GM23338 (cell line): Measurements from ENCODE around the gene FGF9. TPM values are rescaled to one million over a fixed set of nuclear protein-coding genes. Genes with fewer than 3 reads are reported as not detected.

ENCODE experiments used
- ATAC-seq: fragments of 200-7000 bp; cut with Tn5 transposase; 3 replicates; pipeline ENCODE4 v1.9.1; 2020
- DNase-seq: peaks from one replicate; pipeline ENCODE4 v3.0.0-alpha.2; 2015; ENCODE audit warnings: low spot score
- H2AFZ ChIP-seq: fragments of 200-600 bp; sonication (generic); 2 replicates; pipeline ENCODE4 v1.8.0; 2016; ENCODE audit warnings: antibody characterized with exemption, mild to moderate bottlenecking, moderate library complexity
- H3F3A ChIP-seq: fragments of 200-600 bp; sonication (generic); replicated peaks from 2 replicates; pipeline ENCODE4 v1.8.0; 2017; ENCODE audit warnings: antibody characterized with exemption, mixed run types, low read depth
- H3K27ac ChIP-seq: fragments of 200-600 bp; sonication (generic); 2 replicates; pipeline ENCODE4 v1.6.1; 2016; ENCODE audit warnings: low read depth
- H3K27me3 ChIP-seq: fragments of 200-600 bp; sonication (generic); 2 replicates; pipeline ENCODE4 v1.8.0; 2016; ENCODE audit warnings: mild to moderate bottlenecking, mixed run types, moderate library complexity; ENCODE audit not compliant: insufficient read depth
- H3K36me3 ChIP-seq: fragments of 200-600 bp; sonication (generic); 2 replicates; pipeline ENCODE4 v1.8.0; 2016; ENCODE audit warnings: mild to moderate bottlenecking; ENCODE audit not compliant: insufficient read depth
- H3K4me1 ChIP-seq: fragments of 200-600 bp; sonication (generic); 2 replicates; pipeline ENCODE4 v1.8.0; 2016; ENCODE audit warnings: mild to moderate bottlenecking, moderate library complexity; ENCODE audit not compliant: insufficient read depth
- H3K4me2 ChIP-seq: fragments of 200-600 bp; sonication (generic); 2 replicates; pipeline ENCODE4 v1.7.1; 2017; ENCODE audit warnings: mixed run types
- H3K4me3 ChIP-seq: fragments of 200-600 bp; sonication (generic); 2 replicates; pipeline ENCODE4 v1.6.1; 2016; ENCODE audit warnings: mixed run types
- H3K79me2 ChIP-seq: fragments of 200-600 bp; sonication (generic); replicated peaks from 2 replicates; pipeline ENCODE4 v1.8.0; 2017; ENCODE audit warnings: mild to moderate bottlenecking; ENCODE audit not compliant: insufficient read depth
- H3K9me2 ChIP-seq: fragments of 200-600 bp; sonication (generic); 2 replicates; pipeline ENCODE4 v1.8.0; 2017; ENCODE audit not compliant: insufficient read depth
- H4K20me1 ChIP-seq: fragments of 200-600 bp; sonication (generic); replicated peaks from 2 replicates; pipeline ENCODE4 v1.8.0; 2017; ENCODE audit warnings: mild to moderate bottlenecking; ENCODE audit not compliant: insufficient read depth
- H3K27ac Mint-ChIP-seq: 2 replicates; pipeline ENCODE4 v1.8.0; 2020; ENCODE audit warnings: inconsistent platforms, mild to moderate bottlenecking, moderate library complexity, mixed read lengths
- H3K27me3 Mint-ChIP-seq: 3 replicates; pipeline ENCODE4 v1.8.0; 2022; ENCODE audit warnings: low read depth, mild to moderate bottlenecking, moderate library complexity, mixed read lengths, inconsistent platforms; ENCODE audit not compliant: insufficient read depth, poor library complexity
- H3K36me3 Mint-ChIP-seq: 3 replicates; pipeline ENCODE4 v1.8.0; 2021; ENCODE audit warnings: low read depth, mild to moderate bottlenecking, inconsistent platforms, moderate library complexity, mixed read lengths
- H3K4me1 Mint-ChIP-seq: 3 replicates; pipeline ENCODE4 v1.8.0; 2020; ENCODE audit warnings: mild to moderate bottlenecking, inconsistent platforms, mixed read lengths
- H3K4me3 Mint-ChIP-seq: 3 replicates; pipeline ENCODE4 v1.8.0; 2021; ENCODE audit warnings: moderate library complexity, mild to moderate bottlenecking, inconsistent platforms, mixed read lengths
- H3K9me3 Mint-ChIP-seq: 3 replicates; pipeline ENCODE4 v1.8.0; 2020; ENCODE audit warnings: moderate library complexity, mild to moderate bottlenecking, inconsistent platforms, mixed read lengths
- EZH2 ChIP-seq: fragments of 200-600 bp; sonication (generic); IDR thresholded peaks from one replicate; pipeline ENCODE4 v1.8.0; 2017; ENCODE audit warnings: antibody characterized with exemption, mild to moderate bottlenecking, low read depth; ENCODE audit not compliant: unreplicated experiment
- EZH2phosphoT487 ChIP-seq: fragments of 200-600 bp; sonication (generic); IDR thresholded peaks from one replicate; pipeline ENCODE4 v1.8.1; 2018; ENCODE audit warnings: antibody characterized with exemption; ENCODE audit not compliant: unreplicated experiment
- JUNB ChIP-seq: IDR thresholded peaks from one replicate; pipeline ENCODE4 v1.6.1; 2016; ENCODE audit warnings: antibody characterized with exemption; ENCODE audit not compliant: unreplicated experiment
- POLR2AphosphoS5 ChIP-seq: IDR thresholded peaks from 2 replicates; pipeline ENCODE4 v1.6.1; 2016; ENCODE audit warnings: antibody characterized with exemption, low read depth
- ZNF331 ChIP-seq: fragments of 250-450 bp; sonication (Bioruptor Pico); IDR thresholded peaks from 2 replicates; pipeline ENCODE4 v1.5.0; 2020; ENCODE audit warnings: low read depth, mild to moderate bottlenecking, moderate library complexity
- polyA plus RNA-seq: library from polyadenylated mRNA; unstranded; fragments of >200 nt; fragmentation: Nextera tagmentation; extraction: Ambion mirVana; gene quantifications from 2 replicates; pipeline ENCODE4 v1.2.1, GENCODE V29; 2016
- total RNA-seq: library from RNA; depleted of rRNA; stranded (reverse); fragments of >200 nt; shearing (Covaris generic); gene quantifications from 2 replicates; pipeline ENCODE4 v1.2.3, GENCODE V29; 2014
- TF ChIP-seq, protein P1 (sequence below): fragments of 250-450 bp; sonication (Bioruptor Pico); IDR thresholded peaks from 2 replicates; pipeline ENCODE4 v1.5.0; 2020; ENCODE audit warnings: mild to moderate bottlenecking, moderate library complexity
- TF ChIP-seq, protein P2 (sequence below), 2 experiments: fragments of 200-600 bp in 1 of 2; sonication (generic) in 1 of 2; conservative IDR thresholded peaks; 2 replicates each; pipeline versions ENCODE4 v1.5.1 to v1.6.1; 2016 to 2017; ENCODE audit warnings: antibody characterized with exemption in 2 of 2, low read depth in 2 of 2, mild to moderate bottlenecking in 2 of 2, moderate library complexity in 1 of 2

Gene FGF9
- total and polyA plus RNA-seq, 2 experiments from 2014 or later, result 0.27 TPM; not detected in 1

DNA sequence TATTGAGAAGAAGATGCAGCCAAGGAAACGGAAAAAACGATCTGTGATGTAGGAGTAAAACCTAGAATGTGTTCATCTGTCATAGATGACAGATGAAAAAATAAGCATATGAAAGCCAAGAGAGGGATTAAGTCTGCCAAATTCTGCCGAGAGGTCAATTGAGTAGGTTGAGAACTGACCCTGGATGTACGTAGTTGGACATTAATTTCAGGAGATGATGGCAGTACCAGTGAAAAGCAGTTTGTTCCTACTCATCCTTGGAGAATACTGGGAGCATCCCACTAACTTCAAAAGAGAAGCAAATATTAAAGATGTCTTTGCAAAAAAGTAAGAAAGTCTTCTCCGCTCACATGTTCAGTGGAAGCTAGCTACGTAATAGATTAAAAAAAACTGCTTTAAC, 11.8 kb upstream of the FGF9 start:
- DNase-seq (no peak), ATAC-seq (no peak)
- Histone ChIP-seq H2AFZ (no peak overlapping the region), H3K27me3 (no peaks in the 10 kb centered on the region), H3K4me2 (no peak overlapping the region), H3K9me2 (peaks cover 6% of the 10 kb centered on the region; the same call in 1 of the 2 replicates), H3F3A (no peaks in the 10 kb centered on the region), H3K27ac (no peak overlapping the region), H3K4me3 (no peak overlapping the region), H3K4me1 (no peaks in the 10 kb centered on the region), H3K79me2 (no peaks in the 10 kb centered on the region), H3K36me3 (no peaks in the 10 kb centered on the region), H4K20me1 (no peaks in the 10 kb centered on the region)
- Mint-ChIP-seq H3K4me3 (no peak overlapping the region), H3K9me3 (peaks cover 11% of the 10 kb centered on the region; the same call in 2 of the 3 replicates), H3K27ac (no peak overlapping the region), H3K4me1 (no peaks in the 10 kb centered on the region), H3K27me3 (peaks cover 2% of the 10 kb centered on the region), H3K36me3 (no peaks in the 10 kb centered on the region)
- TF ChIP-seq EZH2 (no peak), POLR2AphosphoS5 (no peak), EZH2phosphoT487 (no peak), JUNB (no peak), ZNF331 (CRISPR knock-in tag) (no peak)
- TF ChIP-seq, protein P1, sequence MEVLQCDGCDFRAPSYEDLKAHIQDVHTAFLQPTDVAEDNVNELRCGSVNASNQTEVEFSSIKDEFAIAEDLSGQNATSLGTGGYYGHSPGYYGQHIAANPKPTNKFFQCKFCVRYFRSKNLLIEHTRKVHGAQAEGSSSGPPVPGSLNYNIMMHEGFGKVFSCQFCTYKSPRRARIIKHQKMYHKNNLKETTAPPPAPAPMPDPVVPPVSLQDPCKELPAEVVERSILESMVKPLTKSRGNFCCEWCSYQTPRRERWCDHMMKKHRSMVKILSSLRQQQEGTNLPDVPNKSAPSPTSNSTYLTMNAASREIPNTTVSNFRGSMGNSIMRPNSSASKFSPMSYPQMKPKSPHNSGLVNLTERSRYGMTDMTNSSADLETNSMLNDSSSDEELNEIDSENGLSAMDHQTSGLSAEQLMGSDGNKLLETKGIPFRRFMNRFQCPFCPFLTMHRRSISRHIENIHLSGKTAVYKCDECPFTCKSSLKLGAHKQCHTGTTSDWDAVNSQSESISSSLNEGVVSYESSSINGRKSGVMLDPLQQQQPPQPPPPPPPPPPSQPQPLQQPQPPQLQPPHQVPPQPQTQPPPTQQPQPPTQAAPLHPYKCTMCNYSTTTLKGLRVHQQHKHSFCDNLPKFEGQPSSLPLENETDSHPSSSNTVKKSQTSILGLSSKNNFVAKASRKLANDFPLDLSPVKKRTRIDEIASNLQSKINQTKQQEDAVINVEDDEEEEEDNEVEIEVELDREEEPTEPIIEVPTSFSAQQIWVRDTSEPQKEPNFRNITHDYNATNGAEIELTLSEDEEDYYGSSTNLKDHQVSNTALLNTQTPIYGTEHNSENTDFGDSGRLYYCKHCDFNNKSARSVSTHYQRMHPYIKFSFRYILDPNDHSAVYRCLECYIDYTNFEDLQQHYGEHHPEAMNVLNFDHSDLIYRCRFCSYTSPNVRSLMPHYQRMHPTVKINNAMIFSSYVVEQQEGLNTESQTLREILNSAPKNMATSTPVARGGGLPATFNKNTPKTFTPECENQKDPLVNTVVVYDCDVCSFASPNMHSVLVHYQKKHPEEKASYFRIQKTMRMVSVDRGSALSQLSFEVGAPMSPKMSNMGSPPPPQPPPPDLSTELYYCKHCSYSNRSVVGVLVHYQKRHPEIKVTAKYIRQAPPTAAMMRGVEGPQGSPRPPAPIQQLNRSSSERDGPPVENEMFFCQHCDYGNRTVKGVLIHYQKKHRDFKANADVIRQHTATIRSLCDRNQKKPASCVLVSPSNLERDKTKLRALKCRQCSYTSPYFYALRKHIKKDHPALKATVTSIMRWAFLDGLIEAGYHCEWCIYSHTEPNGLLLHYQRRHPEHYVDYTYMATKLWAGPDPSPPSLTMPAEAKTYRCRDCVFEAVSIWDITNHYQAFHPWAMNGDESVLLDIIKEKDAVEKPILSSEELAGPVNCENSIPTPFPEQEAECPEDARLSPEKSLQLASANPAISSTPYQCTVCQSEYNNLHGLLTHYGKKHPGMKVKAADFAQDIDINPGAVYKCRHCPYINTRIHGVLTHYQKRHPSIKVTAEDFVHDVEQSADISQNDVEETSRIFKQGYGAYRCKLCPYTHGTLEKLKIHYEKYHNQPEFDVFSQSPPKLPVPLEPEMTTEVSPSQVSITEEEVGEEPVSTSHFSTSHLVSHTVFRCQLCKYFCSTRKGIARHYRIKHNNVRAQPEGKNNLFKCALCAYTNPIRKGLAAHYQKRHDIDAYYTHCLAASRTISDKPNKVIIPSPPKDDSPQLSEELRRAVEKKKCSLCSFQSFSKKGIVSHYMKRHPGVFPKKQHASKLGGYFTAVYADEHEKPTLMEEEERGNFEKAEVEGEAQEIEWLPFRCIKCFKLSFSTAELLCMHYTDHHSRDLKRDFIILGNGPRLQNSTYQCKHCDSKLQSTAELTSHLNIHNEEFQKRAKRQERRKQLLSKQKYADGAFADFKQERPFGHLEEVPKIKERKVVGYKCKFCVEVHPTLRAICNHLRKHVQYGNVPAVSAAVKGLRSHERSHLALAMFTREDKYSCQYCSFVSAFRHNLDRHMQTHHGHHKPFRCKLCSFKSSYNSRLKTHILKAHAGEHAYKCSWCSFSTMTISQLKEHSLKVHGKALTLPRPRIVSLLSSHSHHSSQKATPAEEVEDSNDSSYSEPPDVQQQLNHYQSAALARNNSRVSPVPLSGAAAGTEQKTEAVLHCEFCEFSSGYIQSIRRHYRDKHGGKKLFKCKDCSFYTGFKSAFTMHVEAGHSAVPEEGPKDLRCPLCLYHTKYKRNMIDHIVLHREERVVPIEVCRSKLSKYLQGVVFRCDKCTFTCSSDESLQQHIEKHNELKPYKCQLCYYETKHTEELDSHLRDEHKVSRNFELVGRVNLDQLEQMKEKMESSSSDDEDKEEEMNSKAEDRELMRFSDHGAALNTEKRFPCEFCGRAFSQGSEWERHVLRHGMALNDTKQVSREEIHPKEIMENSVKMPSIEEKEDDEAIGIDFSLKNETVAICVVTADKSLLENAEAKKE (CRISPR knock-in tag), result no peak
- TF ChIP-seq, protein P2, sequence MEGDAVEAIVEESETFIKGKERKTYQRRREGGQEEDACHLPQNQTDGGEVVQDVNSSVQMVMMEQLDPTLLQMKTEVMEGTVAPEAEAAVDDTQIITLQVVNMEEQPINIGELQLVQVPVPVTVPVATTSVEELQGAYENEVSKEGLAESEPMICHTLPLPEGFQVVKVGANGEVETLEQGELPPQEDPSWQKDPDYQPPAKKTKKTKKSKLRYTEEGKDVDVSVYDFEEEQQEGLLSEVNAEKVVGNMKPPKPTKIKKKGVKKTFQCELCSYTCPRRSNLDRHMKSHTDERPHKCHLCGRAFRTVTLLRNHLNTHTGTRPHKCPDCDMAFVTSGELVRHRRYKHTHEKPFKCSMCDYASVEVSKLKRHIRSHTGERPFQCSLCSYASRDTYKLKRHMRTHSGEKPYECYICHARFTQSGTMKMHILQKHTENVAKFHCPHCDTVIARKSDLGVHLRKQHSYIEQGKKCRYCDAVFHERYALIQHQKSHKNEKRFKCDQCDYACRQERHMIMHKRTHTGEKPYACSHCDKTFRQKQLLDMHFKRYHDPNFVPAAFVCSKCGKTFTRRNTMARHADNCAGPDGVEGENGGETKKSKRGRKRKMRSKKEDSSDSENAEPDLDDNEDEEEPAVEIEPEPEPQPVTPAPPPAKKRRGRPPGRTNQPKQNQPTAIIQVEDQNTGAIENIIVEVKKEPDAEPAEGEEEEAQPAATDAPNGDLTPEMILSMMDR (conservative IDR thresholded peaks at IDR 0.05; ENCODE audit: low read depth in 2 of 2), result no peak
